ENCODE results near the gene VENTX.
"Not testable (repeated sequence)": the region's sequence is repeated elsewhere in the genome, so short reads cannot be mapped to it uniquely, and the experiment has no call there.

The VENTX gene

GRCh38 chr10:133217800-133218589 lies 19.7 kb upstream of the VENTX start:
- no peak for DNase-seq

DNA sequence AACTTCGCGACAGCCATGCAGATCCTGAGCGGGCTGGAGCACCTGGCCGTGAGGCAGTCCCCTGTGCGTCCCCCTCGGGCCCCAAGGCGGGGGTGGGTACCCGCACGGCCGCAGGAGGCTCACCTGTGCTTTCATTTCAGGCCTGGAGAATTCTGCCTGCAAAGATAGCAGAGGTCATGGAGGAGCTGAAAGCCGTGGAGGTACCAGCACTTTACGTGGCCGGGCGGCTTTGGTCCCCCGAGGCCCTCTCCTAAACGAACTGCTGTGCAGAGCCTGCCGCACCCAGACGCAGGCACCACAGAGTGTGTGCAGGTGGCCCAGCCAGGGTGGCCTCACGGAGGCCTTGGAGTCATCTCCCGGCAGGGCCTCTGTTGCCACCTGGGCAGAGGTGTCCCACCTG lies 18.8 kb upstream of the VENTX start:
- no peak for DNase-seq

- no peak for DNase-seq
Observed at GRCh38 chr10:133219782-133220181, 17.9 kb upstream of the VENTX start.

DNA sequence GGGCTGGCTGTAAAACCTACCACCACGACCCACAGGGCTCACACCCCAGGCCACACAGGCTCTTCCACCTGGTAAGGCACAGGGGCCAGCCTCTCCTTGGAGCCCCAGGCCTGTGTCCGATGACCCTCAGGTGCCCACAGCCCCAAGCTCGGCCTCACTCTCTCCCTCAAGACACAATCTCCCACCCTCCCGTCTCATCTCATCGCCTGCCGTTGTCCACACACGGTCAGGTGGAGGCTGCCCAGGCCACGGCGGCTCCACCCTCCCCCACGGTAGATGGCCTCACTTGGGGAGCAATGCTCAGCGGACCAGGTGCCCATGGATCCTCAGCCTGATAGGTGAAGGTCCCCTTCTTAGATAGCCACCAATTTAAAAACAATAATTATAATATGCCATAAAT lies 16.3 kb upstream of the VENTX start:
- DNase-seq, result no peak

DNA sequence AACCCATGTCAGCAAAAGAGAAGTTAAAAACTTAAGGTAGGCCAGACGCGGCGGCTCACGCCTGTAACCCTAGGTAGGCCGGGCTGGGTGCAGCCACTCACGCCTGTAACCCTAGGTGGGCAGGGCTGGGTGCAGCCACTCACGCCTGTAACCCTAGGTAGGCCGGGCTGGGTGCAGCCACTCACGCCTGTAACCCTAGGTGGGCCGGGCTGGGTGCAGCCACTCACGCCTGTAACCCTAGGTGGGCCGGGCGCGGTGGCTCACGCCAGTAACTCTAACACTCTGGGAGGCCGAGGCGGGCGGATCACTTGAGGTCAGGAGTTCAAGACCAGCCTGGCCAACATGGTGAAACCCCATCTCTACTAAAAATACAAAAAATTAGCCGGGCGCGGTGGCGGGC lies 15.9 kb upstream of the VENTX start:
- DNase-seq, result not testable (repeated sequence)

GRCh38 chr10:133224076-133224475 lies 13.6 kb upstream of the VENTX start:
- DNase-seq, result no peak

GRCh38 chr10:133224756-133225372 lies 12.8 kb upstream of the VENTX start:
- no peak for DNase-seq

- no peak for DNase-seq
Observed at GRCh38 chr10:133225707-133226191, 11.9 kb upstream of the VENTX start.

DNA sequence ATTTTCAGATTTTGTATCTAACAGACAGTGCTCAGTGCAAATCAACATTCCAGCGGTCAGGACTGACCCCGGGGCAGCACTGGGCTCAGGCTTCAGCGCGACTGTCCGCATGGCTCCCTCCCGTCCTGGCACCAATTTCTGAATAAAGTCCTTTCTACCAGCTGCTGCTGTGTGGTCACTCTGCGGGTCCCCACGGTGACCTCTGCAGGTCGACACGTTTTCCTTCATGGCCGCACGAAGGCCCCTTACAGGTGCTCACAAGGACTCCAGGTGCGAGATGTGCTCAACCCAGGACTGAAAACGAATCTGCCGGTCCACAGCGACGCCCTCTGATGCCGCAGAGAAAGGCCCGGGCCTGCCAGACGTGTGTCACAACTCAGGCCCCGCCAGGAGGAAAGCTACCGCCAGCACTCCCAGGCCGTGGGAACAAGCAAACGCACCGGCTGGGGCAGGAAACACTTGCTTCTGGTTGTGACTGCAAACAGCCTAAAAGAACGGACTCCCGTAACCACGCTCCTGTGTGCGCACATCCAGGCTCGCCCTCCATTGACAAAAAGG lies 11.3 kb upstream of the VENTX start:
- DNase-seq, result no peak

GRCh38 chr10:133227256-133227655 lies 10.4 kb upstream of the VENTX start:
- no peak for DNase-seq

DNA sequence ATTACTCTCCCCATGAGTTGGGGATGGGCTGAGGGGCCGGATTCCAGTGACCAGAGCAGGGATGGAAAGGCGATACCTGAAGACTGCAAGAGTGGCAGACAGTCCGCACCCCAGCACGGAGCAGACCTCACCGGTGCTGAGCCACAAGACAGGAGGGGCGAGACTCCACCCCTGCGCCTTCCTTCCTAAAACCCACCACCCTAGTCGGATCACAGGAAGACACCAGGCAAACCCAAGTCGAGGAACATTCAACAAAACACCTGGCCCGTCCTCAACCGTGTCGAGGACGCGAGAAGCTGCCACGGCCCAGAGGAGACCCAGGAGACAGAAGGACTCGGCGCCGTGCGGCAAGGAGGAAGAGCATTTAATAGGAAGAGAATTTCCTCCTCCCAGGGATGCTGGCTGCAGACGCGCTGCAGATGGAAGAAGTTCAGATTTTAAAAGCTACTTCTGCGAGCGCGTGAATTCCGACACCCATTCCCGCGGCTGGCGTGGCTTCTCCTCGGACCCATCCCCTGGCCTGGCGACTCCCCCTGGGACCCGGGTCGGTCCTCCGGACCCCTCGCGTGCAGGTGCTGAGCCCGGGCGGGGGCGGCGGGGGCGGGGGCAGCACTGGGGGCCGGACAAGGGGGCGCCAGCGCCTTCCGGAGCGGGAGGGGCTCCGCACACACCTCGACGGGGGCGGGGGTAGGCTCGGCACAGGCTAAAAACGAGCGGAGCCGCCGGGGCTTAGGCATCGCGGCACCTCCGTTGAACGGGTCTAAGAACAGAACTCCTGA lies 8.2 kb upstream of the VENTX start:
- DNase-seq, result no peak

DNA sequence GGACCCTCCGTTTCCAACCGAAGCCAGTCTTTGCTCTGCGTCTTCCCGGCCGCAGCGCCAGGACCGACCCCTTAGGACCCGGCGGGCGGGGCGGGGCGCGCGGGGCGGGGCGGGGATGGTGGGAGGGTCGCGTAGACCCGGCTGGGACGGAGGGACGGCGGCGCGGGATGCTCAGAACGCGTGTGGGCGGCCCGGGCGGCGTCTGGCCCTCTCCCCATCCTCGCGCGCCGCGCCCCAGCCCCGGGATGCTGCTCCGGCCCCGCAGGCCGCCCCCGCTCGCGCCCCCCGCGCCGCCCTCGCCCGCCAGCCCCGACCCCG lies 7.7 kb upstream of the VENTX start, which contains the start of gene UTF1:
TSS of gene UTF1 (plus strand) at position 174 of the 318 bp plus-strand sequence. CDS start at position 246, 72 bp downstream.
- DNase-seq, result no peak

DNA sequence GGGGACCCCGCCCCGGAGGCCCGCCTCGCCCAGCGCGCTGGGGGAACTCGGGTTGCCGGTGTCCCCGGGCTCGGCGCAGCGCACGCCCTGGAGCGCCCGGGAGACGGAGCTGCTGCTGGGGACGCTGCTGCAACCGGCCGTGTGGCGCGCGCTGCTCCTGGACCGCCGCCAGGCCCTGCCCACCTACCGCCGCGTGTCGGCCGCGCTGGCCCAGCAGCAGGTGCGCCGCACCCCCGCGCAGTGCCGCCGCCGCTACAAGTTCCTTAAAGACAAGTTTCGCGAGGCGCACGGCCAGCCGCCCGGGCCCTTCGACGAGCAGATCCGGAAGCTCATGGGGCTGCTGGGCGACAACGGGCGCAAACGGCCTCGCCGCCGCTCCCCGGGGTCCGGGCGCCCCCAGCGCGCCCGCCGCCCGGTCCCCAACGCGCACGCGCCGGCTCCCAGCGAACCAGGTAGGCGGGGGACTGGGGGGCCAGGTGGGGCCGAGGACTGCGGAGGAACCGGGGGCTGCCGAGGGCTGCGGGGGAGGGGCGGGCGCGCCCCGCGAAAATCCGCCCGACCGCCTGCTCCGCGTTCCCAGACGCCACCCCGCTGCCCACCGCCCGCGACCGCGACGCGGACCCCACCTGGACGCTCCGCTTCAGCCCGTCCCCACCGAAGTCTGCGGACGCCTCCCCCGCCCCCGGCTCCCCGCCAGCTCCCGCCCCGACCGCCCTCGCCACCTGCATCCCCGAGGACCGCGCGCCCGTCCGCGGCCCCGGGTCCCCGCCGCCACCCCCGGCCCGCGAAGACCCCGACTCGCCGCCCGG lies 7.1 kb upstream of the VENTX start:
- peak; percentile 61 for DNase-seq

DNA sequence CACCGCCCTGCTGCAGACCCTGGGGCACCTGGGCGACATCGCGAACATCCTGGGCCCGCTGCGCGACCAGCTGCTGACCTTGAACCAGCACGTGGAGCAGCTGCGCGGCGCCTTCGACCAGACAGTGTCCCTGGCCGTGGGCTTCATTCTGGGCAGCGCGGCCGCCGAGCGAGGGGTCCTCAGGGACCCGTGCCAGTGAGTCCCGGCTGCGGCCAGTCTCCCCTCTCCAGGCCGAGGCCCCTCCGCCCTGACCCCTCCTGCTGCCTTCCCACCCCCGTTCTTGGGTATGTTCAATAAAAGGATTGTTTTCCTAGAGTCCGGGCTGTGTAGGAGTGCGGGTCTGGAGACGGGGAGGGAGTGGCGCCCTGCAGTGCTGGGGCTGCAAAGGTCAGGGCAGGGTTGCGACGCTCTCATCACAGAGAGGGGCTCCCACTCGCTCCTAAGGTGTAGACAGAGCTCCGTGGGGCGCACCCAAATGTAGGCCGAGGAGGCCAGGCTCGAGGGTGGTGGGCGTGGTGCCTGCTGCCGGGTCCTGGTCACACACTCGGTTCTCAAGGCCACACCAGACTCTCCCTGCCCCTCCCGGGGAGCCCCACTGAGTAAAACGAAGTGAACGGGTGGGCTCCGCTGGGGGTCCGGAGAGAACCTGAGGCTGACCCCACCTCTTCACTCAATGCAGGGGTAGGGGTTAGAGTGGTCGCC lies 6.3 kb upstream of the VENTX start:
- no peak for DNase-seq

DNA sequence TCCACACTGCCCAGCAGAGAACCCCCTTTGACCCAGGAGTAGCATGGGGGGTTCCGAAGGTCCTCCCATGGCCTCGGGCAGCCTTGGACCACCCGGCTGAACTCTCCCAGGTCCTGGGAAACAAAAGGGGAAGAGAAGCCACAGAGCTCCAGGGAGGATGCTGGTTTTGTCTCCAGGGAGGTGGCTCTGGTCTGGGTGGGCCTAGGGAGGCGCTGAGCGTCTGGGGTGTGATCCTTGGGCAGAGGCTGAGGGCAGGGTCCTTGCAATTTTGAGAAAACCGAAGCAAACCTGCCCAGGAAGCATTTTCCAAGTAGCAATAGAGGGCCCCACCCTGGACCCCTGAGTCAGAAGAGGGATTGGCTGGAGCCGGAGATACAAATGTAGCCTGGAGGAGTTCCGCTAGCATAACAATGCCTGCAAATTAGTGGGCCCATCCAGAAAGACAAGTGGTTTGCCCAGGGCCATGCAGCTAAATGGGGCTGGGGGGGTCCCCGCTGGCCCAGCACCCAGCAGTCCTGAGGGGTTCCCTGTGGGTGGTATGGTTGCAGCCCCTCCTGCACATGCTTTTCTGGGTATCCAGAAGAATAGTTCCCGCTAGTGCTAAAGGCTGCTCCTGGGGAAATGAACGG lies 5.6 kb upstream of the VENTX start:
- no peak for DNase-seq

DNA sequence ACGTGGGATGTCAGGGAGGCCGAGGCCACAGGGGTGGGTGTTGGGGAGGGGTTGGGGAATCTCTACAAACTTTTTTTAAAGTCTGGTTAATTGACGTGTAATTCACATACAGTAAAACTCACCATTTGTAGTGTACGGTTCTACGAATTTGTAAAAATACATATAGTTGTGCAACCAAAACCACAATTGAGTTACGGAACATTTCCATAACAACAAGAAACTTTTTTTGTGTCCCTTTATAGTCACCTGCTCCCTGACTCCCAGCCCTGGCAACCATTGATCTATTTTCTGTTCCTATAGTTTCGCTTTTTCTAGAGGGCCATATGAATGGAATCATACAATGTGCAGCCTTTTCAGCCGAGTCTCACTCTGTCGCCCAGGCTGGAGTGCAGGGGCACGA lies 2.9 kb upstream of the VENTX start:
- not testable (repeated sequence) for DNase-seq

DNA sequence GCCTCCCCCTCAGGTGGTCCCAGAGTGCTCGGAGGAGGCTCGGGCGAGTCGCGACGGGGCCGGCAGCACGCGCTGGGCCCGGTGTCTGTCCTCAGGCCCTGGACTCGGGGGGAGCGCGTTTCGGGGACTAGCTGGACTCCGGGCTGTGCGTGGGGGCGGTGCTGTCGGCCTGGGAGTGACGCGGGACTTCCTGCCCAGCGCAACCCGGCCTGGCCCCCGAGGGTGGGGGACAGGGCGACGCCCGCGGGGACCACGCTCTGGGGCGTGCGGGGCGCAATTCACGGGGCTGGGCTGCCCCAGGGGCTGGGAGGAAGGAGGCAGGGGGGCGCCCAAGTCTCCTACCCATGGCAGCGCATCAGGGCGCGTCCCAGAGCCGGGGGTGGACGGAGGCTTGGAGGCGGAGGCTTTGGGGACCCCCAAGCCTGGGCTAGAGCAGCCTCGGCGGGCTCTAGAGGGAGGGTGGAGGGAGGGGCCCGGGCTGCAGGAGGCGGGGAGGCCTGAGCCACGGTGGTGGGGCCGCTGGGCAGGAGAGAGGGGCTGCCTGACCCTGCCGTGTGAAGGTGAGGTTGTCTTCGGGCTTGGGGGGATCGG lies 2.3 kb upstream of the VENTX start:
- DNase-seq, result peak; percentile 59

GRCh38 chr10:133235932-133236331 lies 1.7 kb upstream of the VENTX start:
- DNase-seq, result peak; percentile 40

GRCh38 chr10:133236401-133237240 lies 1.0 kb upstream of the VENTX start:
- no peak for DNase-seq

GRCh38 chr10:133237241-133237587 lies 441 bp upstream of the VENTX start:
- no peak for DNase-seq

Measured in CD4-positive, alpha-beta T cell treated with Interleukin-15 for 1 hour (primary cell).